Upper lobe of left lung (tissue), 4 donors: ENCODE results near the gene SARDH.

ENCODE experiments used
- CTCF ChIP-seq, 6 experiments: fragments of 450-650 bp in 4 of 6; fragments of 200-600 bp in 2 of 6; sonication (generic) in 2 of 6; IDR thresholded peaks; one replicate each; pipeline ENCODE4 v1.5.1; 2016 to 2019; ENCODE audit warnings: antibody characterized with exemption in 6 of 6
- POLR2AphosphoS5 ChIP-seq, 2 donors: sonication (generic); formaldehyde crosslinking; IDR thresholded peaks; one replicate each; pipeline ENCODE4 v1.5.1; 2017; ENCODE audit warnings: antibody characterized with exemption in 2 of 2

- TF ChIP-seq CTCF (IDR thresholded peaks at IDR 0.05), result no peak
- TF ChIP-seq POLR2AphosphoS5 (IDR thresholded peaks at IDR 0.05), result no peak
These were observed 21.5 kb downstream of the SARDH start for GRCh38 chr9:133716564-133717112.
